Right ventricle myocardium superior (tissue), 1 donor: Measurements from ENCODE around the gene ARHGAP4. TPM values are rescaled to one million over a fixed set of nuclear protein-coding genes. Genes with fewer than 3 reads are reported as not detected.
A peak's percentile ranks its signal among the peaks of the same experiment; 100 is the strongest.

ENCODE experiments used
- ATAC-seq: fragments of 200-7000 bp; cut with Tn5 transposase; one replicate; pipeline ENCODE4 v1.9.1; 2020; ENCODE audit warnings: mild to moderate bottlenecking; ENCODE audit not compliant: poor library complexity
- DNase-seq: peaks from one replicate; pipeline ENCODE4 v3.0.0-alpha.2; 2020
- intact Hi-C: fragments of 100-400 bp; cut with DNase I; formaldehyde crosslinking; loops from one replicate; pipeline ENCODE4 v1.11.2; 2022
- total RNA-seq: library from RNA; stranded (reverse); fragmentation: NEBNext Ultra II Directional; extraction: Animal tissue kit (Norgen Biotek cat#: 25700); gene quantifications from one replicate; pipeline ENCODE4 v1.2.1, GENCODE V29; 2021
- donor health status: DM: no; HTN: yes; CAD: no; lungs with severe emphysema.

ARHGAP4 gene
- total RNA-seq, 1 donor from 2014 or later: 10.3 TPM

GRCh38 chrX:153948847-153949805 is 23.1 kb upstream of the ARHGAP4 start:
- no peak for ATAC-seq
- no peak for DNase-seq
- intact Hi-C loops: loop anchor here (10.0 kb wide), 1 partner anchor 154 kb away; the partner anchor contains the start of genes IDH3G and SSR4

GRCh38 chrX:153948002-153948466 is 22.0 kb upstream of the ARHGAP4 start:
- intact Hi-C loops: loop anchor here (10.0 kb wide), 1 partner anchor 153 kb away; the partner anchor contains the start of genes IDH3G and SSR4
- DNase-seq: no peak
- ATAC-seq: no peak

- intact Hi-C loops: loop anchor here (10.0 kb wide), 1 partner anchor 152 kb away; the partner anchor contains the start of genes IDH3G and SSR4
- ATAC-seq (peak; percentile 76), DNase-seq (peak; percentile 81)
Observed at GRCh38 chrX:153947009-153947769, 21.1 kb upstream of the ARHGAP4 start.

- intact Hi-C loops: loop anchor here (10.0 kb wide), 1 partner anchor 151 kb away; the partner anchor contains the start of genes IDH3G and SSR4
- DNase-seq (no peak), ATAC-seq (no peak)
Observed at GRCh38 chrX:153945956-153946943, 20.2 kb upstream of the ARHGAP4 start.

- intact Hi-C loops: loop anchor here (10.0 kb wide), 1 partner anchor 150 kb away; the partner anchor contains the start of genes IDH3G and SSR4
- peak; percentile 28 for ATAC-seq
- DNase-seq: no peak
Observed at GRCh38 chrX:153944800-153945150, 18.7 kb upstream of the ARHGAP4 start.

GRCh38 chrX:153944140-153944799 is 18.2 kb upstream of the ARHGAP4 start, which contains the start of gene RENBP:
Gene RENBP, minus strand, starts transcription at chrX:153944643. Its CDS starts 33 bp downstream, at chrX:153944610.
- intact Hi-C loops: loop anchor here (10.0 kb wide), 1 partner anchor 149 kb away; the partner anchor contains the start of genes IDH3G and SSR4
- ATAC-seq (peak; percentile 67), DNase-seq (peak; percentile 81)

- intact Hi-C loops: loop anchor here (10.0 kb wide), 1 partner anchor 147 kb away; the partner anchor contains the start of genes IDH3G and SSR4
- ATAC-seq (no peak), DNase-seq (no peak)
Observed at GRCh38 chrX:153941336-153942252, 15.5 kb upstream of the ARHGAP4 start.

GRCh38 chrX:153939573-153939972 is 13.5 kb upstream of the ARHGAP4 start:
- no peak for ATAC-seq
- intact Hi-C loops: no loop called here
- DNase-seq: no peak

GRCh38 chrX:153938226-153938786 is 12.2 kb upstream of the ARHGAP4 start:
- intact Hi-C loops: no loop called here
- ATAC-seq (no peak), DNase-seq (no peak)

- DNase-seq: no peak
- intact Hi-C loops: no loop called here
- ATAC-seq: no peak
Observed at GRCh38 chrX:153937056-153937455, 11.0 kb upstream of the ARHGAP4 start.

GRCh38 chrX:153935326-153935851 is 9.3 kb upstream of the ARHGAP4 start:
- DNase-seq (no peak), ATAC-seq (peak; percentile 7)
- intact Hi-C loops: no loop called here

GRCh38 chrX:153934762-153935325 is 8.8 kb upstream of the ARHGAP4 start, which contains the start of gene NAA10:
Gene NAA10, minus strand, starts transcription at chrX:153935037. Its CDS starts 133 bp downstream, at chrX:153934904.
- peak; percentile 97 for ATAC-seq
- intact Hi-C loops: no loop called here
- DNase-seq: peak; percentile 81

GRCh38 chrX:153934148-153934761 is 8.2 kb upstream of the ARHGAP4 start:
- ATAC-seq (no peak), DNase-seq (no peak)
- intact Hi-C loops: no loop called here

- no peak for DNase-seq
- intact Hi-C loops: no loop called here
- no peak for ATAC-seq
Observed at GRCh38 chrX:153933748-153934147, 7.7 kb upstream of the ARHGAP4 start.
